ENCODE data around the gene APIP.
"Not testable (repeated sequence)": the region's sequence is repeated elsewhere in the genome, so short reads cannot be mapped to it uniquely, and the experiment has no call there.

The APIP gene

DNA sequence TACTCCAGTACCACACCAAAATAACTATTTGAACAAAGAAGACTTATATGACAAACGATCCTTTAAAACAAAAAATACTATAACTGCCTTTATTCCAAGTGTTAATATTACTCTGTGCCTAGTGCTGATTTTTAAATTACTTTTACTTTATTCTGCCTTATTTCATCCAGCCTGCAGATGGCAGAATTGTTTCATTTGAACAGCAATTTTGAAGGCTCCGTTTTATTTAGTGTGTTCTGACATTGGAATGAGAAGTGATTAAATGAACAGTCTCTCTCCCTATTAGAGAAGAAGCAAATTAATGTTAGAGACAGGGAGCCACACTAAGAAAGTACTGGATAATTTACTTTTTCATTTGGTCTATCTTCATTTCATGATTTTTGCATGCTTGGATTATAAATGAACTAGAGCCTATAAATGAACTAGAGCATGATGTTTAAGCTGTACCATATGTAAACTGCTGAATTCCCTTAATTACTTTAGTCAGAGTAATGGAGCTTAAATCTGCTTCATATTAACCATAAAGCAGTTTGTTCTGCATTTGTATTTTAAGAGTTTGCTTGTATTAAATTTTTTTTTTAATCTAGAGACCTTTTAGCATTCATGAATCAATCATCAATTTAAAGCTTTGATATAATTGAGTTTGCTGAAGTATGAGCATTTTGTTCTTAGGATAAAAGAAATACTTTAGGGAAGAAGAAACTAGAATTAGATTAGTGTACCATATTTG is 10.1 kb upstream of the APIP start:
- peak; percentile 34 for DNase-seq (ENCODE audit: low read depth)

DNA sequence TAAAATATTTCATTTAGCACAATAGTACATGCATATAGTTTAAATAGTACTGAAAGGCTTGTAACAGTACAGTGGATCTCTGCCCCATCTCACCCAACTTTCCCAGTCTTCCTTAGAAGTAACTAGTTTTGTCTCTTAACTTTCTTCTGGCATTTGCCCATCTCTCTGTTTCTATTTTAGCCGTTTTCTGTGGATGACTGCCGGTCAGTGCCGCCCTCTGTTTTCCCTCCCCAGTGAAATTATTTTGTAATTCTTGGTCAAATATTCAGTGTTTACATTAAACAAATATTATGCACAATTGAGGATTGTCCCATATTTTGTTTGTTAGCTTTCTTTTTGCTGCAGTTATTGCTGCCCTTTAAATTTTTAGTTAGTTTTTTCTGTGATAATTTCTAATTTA is 8.5 kb upstream of the APIP start:
- no peak for DNase-seq (ENCODE audit: low read depth)

DNA sequence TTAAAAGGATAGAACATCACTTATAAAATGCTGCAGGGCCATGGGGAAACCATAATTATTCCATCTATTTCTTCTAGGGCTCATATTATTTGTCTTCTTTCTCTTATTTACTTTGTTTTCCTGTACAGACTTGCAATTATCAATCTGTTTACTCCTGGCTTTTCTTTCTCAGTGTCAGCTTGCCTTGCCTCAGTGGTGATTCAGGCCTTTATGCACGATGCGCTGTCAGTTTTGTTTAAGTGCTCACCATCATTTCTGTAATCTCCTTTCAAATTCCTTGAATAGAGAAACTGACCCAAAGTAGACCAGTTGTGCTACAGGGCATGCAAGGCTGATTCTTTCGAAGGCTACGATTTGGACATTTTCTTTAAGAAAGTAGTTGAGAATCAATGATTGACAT is 5.0 kb upstream of the APIP start:
- no peak for DNase-seq (ENCODE audit: low read depth)

DNA sequence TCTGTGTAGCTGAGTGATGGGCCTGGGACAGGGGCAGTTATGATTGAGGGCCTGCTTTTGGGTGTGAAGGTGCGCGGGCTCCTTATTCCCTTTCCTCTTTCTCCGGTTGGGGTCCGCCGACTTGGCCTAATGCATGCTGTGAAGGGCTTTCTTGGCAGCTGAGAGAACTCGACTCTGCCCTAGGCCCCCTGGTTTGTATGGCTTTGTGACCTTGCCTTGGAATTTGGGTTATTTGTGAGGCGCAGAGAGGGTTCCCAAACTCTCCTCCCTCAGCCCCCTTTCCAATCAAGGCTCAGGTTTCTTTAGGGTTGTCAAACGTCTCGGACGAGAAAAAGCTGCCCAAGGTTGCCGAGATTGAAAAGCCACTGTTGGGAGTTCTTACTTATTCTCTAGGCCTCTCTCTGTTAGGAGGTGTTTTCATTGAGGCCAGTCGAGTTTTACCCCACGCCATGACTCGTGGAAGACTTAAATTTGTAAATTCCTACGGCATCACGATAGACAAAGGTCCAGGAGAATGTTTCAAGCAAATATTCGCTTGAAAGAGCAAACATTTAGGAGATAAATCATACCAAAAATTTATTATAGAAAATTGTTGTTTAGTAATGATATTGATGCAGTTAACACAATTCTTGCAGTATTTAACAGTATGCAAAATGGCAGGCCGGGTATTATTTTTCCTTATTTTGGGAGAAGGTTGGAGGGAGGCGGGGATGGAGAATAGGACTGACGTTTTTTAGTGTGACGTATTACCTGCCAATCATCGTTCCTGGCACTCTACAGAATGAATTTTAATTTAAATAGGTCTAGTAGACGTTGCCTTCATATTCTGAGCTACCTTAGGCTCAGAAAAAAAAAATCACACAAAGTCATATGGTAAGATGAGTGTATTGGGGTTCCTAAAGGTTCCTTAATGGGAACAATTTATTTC is 928 bp upstream of the APIP start:
- no peak for DNase-seq (ENCODE audit: low read depth)

DNA sequence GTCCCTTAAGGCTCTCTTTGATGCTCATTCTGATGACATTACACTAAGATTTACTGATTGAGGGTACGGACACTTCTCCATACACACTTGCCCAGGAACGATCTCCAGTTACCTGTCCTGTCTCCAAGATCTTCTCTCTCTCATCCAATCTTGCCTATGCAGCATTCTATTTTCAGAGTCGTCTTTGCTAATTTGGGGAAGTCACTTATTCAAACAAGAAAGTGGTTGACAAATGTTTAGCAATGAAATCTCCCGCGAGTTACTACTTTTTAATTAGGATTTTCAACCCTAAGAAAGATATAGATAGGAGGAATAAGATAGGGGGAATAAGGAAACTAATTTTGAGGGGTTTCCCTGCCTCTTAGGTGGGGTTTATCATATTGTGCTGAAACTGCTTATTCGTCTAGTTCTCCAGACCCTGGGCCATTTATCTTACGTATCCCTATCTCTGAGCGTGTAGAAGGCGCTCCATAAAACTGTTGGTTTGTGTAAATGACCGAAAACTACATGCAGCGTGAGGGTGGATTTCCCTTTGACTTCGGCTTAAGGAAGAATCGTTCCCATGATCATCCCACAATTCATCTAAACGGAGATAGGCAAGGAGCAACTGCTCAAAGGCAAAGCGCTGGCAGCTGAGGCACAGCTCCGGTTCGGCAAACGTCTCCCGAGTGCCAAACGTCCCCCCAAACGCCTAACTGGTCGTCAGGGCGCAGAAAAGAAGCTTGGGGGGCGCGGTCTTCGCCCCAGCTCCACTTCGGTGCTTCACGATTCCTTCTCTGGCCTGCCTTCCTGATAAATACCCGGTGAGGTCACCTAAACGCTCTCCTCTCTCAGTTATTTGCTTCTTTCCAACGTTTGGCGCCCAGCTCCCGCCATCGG is 804 bp downstream of the APIP start:
- no peak for DNase-seq (ENCODE audit: low read depth)

DNA sequence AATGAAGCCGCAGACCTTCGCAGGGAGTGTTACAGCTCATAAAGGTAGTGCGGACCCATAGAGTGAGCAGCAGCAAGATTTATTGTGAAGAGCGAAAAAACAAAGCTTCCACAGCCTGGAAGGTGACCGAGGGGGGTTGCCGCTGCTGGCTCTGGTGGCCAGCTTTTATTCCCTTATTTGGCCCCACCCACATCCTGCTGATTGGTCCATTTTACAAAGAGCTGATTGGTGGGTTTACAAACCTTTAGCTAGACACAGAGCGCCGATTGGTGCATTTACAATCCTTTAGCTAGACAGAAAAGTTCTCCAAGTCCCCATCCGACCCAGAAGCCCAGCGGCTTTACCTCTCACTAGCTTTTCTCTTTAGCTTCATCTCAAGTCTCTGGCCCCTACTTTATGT is 2.6 kb downstream of the APIP start:
- DNase-seq (ENCODE audit: low read depth), result not testable (repeated sequence)

DNA sequence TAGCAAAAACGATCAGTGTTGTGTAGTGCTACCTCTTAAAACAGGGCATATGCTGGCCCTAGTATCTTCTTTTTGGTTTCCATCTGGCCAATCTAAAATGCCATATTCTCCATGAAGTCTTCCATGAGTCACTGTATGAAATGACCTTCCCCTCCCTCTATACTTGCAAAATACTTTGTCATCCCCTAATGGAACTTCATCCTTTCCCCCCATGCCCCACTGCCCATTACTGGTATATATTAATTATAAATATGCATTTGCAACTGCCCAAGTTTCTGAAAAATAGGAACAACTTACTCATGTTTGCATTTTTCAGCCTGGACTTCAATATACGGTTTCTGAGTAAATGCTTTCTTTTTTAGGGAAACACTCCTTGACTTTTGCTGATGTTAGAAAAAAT is 4.5 kb downstream of the APIP start:
- DNase-seq (ENCODE audit: low read depth), result no peak

DNA sequence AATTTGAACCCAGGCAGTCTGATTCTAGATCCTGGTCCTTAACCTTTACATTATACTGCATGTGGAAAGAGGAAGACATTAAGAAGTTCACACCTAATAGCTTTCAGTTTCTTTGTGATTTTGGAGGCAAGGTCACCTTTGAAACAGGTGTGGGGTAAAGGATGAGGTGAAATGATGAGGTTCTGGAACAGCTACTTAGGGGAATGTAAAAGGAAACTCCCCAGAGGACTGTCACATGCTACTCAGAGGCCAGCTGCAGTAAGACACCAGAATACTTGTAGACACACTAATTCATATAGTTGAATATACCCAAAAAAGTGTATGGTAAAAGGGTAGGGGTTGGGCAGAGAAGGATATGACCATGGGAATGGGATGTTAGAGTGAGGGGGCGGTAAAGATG is 5.4 kb downstream of the APIP start:
- no peak for DNase-seq (ENCODE audit: low read depth)

DNA sequence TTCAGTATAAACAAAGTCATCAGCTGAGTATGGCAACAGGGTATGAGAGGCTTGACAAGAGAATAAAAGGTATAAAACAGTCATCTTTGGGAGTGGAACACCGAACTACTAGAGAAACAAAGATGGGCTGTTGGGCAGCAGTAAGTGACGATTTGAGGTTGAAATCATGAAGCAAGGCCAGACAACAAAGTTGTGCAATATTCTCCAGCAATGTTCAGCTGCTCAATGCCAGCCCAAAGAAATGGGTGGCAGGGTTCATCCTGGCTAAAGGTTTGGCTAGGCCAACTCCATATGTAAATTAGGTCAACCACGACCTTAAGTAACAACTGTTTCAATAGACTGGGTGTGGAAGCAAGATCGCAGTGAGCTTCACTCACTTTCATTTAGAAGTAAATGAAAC is 6.2 kb downstream of the APIP start:
- DNase-seq (ENCODE audit: low read depth), result no peak

DNA sequence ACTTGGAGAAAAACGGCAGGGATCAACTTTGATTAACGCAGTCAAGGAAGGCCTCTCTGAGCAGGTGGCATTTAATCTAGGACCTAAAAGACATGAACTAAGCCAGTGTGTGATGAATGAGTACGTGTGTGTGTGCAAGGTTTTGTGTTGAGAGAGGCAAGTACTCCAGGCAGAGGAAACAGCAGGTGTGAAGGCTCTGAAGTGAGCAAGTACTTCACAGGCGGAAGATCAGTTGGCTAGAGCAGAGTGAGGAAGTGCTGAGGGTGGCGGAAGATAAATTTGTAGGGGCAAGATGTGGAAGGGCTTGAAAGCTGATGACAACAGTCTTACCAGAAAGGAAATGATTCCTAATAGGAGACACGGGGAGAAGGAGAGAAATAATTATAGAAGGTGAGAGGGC is 6.8 kb downstream of the APIP start:
- no peak for DNase-seq (ENCODE audit: low read depth)

DNA sequence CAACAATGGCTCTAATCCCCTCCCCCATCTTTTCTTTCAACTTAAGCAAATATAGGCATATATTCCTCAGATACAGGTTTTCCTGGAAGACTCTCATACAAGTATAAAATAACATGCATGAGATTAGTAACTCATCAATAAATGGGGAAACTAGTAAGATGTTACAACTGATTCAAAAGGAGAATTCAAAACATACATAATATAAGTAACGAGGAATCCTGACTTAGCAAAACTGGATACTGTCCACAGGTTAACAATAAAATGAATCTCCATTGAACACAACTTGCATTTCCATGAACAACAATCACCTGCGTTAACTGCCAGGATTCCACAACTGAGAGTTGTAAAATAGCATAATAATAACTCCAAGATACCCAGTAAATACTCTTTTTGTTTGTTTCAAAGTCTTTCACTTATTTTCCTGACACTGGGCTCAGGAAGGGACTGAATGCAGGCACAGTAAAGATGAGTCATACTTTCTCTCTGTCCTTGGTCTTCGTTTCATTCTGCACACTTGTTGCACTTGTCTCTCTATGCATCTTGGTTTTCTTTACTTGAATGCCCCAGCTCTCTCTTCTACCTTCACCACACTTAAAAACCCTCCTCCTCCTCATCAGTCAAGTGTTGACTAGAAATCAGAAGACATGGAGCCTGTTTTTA is 8.1 kb downstream of the APIP start:
- DNase-seq (ENCODE audit: low read depth), result no peak

DNA sequence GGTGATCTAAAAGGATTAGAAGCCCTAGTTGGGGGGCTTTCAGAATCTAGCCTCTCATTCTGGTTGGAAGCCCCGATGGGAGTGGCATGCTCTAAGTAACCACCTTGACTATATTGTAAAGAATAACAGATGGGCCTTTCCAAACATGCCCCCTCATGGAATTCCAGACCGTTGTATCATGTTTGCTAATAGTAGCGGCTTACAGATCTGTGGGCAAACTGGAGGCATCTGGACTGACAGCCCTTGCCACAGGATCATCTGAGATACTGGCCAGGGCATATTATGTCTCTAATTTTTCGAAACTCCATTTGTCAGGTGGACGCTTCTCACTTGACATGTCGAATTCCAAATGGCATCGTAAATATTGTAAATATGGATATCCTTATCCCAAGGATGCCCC is 10.5 kb downstream of the APIP start:
- DNase-seq (ENCODE audit: low read depth), result no peak

DNA sequence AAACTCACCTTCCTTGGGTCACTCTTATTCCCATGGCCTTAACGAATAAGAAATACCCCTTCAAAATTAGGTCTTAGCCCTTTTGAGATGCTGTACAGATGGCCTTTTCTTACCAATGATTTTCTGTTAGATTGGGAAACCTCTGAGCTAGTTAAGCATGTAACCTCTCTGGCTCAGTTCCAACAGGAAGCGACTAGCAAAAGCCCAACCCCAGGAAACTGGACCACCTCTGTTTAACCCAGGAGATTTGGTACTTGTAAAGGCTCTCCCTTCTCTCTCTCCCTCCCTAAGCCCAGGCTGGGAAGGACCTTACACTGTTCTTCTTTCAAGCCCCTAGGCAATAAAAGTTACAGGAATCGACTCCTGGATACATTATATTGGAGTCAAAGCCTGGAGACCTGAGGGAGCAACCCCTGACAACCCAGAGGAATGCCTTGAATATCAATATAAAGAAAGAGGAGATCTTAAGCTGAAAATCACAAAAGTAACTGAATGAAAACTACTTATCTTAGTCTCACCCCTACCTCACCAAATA is 11.7 kb downstream of the APIP start:
- no peak for DNase-seq (ENCODE audit: low read depth)

DNA sequence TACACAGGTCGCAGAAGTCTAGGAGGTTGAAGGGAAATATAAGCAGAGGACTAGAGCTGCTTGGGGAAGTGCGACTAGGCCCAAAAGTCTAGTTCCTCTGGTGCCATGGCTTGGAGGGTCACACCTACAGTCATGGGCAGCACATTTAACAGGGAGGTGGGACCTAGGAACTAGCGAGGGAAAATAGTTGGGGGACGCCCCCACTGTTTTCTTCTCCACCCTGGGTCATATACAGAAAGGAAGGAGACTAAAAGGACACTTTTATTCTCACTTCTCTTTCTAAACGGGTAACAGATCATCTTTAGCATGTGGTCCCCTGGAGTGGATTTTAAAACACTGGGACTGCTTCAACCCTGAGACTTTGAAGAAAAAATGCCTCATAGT is 16.6 kb downstream of the APIP start:
- DNase-seq (ENCODE audit: low read depth), result no peak

DNA sequence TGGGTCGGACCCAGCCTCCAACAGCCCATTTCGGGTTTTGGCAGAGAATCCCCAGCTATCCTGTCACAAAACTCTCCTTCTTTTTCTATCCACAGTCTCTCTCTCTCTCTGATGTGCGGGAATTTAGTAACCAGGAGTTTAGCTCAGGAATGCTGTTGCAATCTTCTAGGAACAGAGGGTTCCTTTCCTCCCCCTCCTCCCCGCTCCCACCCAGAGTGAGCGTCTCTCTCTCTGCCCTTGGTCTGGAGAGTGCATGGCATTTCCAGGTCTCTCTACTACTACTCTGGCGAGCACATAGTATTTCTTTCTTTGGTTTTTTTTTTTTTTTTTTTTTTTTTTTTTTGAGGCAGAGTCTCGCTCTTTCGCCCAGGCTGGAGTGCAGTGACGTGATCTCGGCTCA is 17.7 kb downstream of the APIP start:
- no peak for DNase-seq (ENCODE audit: low read depth)

DNA sequence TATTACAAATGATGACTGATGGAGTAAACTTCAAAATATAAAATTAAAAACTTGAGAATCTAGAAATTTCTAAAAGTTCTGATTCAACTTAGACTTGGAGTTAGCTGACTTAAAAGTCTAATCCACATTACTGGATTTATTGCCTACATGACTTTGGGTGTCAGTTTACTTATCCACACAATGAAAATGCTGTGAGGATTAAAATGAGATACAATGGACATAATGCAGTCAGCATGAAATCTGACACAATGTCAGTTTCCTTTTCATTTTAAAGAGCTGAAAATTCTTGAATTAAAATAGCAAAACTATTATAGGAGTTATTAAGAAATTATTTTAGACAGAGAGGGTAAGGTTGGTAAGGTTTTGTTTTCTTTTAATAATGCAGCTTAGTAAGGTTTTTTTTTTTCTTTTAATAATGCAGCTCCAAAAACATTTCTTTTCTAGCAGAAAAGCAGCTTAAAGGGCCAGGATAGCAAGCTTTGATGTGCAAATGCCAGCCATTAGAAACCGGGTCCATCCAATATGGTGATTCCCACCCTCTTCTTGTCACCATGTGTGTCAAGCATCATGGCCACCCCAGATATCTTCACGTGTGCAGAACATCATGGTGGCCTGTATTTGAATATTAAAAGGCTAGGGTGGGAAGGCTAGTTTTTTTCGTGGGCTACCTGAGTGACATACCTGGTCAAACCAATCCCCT is 18.9 kb downstream of the APIP start:
- DNase-seq (ENCODE audit: low read depth), result no peak

DNA sequence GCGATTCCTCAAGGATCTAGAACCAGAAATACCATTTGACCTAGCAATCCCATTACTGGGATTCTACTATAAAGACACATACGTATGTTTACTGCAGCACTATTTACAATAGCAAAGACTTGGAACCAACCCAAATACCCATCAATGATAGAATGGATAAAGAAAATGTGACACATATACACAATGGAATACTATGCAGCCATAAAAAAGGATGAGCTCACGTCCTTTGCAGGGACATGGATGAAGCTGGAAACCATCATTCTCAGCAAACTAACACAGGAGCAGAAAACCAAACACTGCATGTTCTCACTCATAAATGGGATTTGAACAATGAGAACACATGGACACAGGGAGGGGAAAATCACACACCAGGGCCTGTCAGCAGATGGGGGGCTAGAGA is 20.0 kb downstream of the APIP start:
- DNase-seq (ENCODE audit: low read depth), result not testable (repeated sequence)

DNA sequence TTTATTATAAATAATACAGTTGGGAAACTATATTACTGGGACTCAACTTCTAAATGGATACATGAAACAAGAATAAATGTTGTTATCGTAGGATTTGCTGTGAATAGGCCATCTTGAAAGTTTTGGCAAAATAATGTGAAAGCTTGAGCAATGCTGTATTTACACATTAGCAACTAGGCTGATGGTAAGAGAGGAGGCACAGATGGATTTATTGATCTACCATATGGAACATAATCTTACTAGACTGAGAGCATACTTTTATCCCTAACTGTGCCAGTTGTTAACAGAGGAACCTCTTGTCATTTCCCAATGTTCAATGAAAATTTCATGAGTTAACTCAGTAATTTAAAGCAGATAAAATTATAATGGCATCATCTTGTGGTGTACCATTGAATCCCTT is 22.8 kb downstream of the APIP start:
- DNase-seq (ENCODE audit: low read depth), result no peak

DNA sequence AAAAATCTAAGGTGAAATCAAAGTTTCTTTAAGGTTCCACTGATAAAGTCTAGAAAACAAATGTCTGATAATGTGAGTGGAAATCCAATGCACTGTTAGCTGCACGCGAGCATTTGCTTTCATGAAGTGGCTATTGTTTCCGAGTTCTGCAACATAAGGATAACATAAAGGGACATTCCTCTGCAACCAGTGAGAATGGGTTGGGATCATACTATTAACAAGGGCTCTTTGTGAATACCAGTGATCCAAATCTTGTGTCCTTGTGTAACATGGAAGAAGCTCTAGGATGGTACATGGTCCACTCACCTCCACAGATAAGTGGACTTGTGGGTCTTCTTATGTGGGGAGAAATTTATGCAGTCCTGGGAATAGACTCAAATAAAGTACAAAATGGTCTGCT is 24.6 kb downstream of the APIP start:
- DNase-seq (ENCODE audit: low read depth), result no peak

DNA sequence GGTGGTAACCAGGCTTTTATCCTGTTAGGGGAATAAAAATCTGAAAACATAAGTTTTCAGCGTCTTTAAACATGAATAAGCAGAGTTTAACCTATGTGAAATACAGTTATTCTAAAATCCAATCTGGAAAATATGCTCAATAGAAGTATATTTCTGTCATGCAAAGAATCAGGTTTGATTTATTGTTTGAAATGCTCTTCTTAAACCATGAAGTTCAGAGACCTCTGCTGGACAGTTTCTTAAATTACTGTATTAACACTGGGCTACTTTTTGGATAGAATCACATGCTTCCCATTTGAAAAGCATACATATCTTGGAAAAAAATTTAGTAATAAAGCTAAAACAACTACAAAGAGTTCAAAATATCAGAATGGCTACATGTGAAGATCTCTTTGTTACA is 25.4 kb downstream of the APIP start:
- peak; percentile 4 for DNase-seq (ENCODE audit: low read depth)

DNA sequence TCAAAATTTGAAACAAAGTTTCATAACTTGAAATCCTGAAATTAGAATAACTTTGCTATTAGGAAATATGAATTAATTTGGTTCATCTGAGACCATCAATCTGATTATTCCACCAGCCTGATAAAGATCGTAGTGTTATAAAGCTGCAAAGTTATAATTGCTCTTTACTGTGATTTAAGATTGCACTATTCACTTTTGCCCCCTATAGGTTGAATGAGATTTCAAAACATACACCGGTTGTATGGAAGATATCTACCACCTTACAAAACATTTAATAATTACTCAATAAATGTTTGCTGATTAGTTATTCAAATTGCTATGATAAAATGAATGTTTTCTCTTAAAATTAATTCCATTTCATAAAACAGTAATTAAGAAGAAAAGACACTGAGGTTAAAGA is 26.1 kb downstream of the APIP start:
- no peak for DNase-seq (ENCODE audit: low read depth)
